ENCODE data around the gene COL1A2. TPM values are rescaled to one million over a fixed set of nuclear protein-coding genes. Genes with fewer than 3 reads are reported as not detected.

The COL1A2 gene
- total RNA-seq, 1 experiment from 2014 or later: 144 TPM

GRCh38 chr7:94366163-94366562, 28.5 kb upstream of the COL1A2 start:
- no peak for DNase-seq (ENCODE audit: low spot score)
- ChIA-PET POLR2A (ENCODE audit: low non-redundant PET) (interaction anchor here (0.6 kb wide), 1 partner anchor 1169 kb away, joined by 3 read pairs; no protein-coding TSS in a partner anchor), CTCF (no interaction called here)
- Histone ChIP-seq H3K9me3 (ENCODE audit: low read depth, low read length, poor library complexity, severe bottlenecking) (peaks cover 4% of the 10 kb centered on the region), H3K4me3 (ENCODE audit: low read depth, low read length, poor library complexity, severe bottlenecking) (no peak overlapping the region), H3K36me3 (ENCODE audit: insufficient read depth, low read length, poor library complexity, severe bottlenecking) (no peaks in the 10 kb centered on the region), H3K27me3 (replicated peaks; ENCODE audit: insufficient read depth, low read depth, low read length, poor library complexity) (no peaks in the 10 kb centered on the region), H3K4me1 (ENCODE audit: insufficient read depth, low read length, poor library complexity, severe bottlenecking) (peaks cover 38% of the 10 kb centered on the region), H3K27ac (ENCODE audit: low read depth, low read length, poor library complexity, severe bottlenecking) (no peak overlapping the region)
- TF ChIP-seq EZH2 (IDR thresholded peaks at IDR 0.05; ENCODE audit: borderline replicate concordance, low read depth, low read length, poor library complexity, severe bottlenecking) (no peak), CTCF (conservative IDR thresholded peaks at IDR 0.05; ENCODE audit: low read depth, low read length) (no peak)
- no TSS peak for BruUV-seq (replicated peaks)
- intact Hi-C loops (cut with micrococcal nuclease; ENCODE audit: unreplicated experiment): no loop called here

- intact Hi-C loops (cut with micrococcal nuclease; ENCODE audit: unreplicated experiment): no loop called here
- H3K27ac ChIP-seq (ENCODE audit: low read depth, low read length, poor library complexity, severe bottlenecking): peak overlapping the region; percentile 94
- no peaks in the 10 kb centered on the region for H3K27me3 ChIP-seq (replicated peaks; ENCODE audit: insufficient read depth, low read depth, low read length, poor library complexity)
- TF ChIP-seq EZH2 (IDR thresholded peaks at IDR 0.05; ENCODE audit: borderline replicate concordance, low read depth, low read length, poor library complexity, severe bottlenecking) (no peak), CTCF (conservative IDR thresholded peaks at IDR 0.05; ENCODE audit: low read depth, low read length) (no peak)
- ChIA-PET CTCF (no interaction called here), POLR2A (ENCODE audit: low non-redundant PET) (no interaction called here)
- BruUV-seq (replicated peaks): no TSS peak
- H3K4me1 ChIP-seq (ENCODE audit: insufficient read depth, low read length, poor library complexity, severe bottlenecking): peaks cover 38% of the 10 kb centered on the region
- H3K36me3 ChIP-seq (ENCODE audit: insufficient read depth, low read length, poor library complexity, severe bottlenecking): no peaks in the 10 kb centered on the region
- H3K4me3 ChIP-seq (ENCODE audit: low read depth, low read length, poor library complexity, severe bottlenecking): no peak overlapping the region
- no peak for DNase-seq (ENCODE audit: low spot score)
- peaks cover 4% of the 10 kb centered on the region for H3K9me3 ChIP-seq (ENCODE audit: low read depth, low read length, poor library complexity, severe bottlenecking)
These were observed 27.9 kb upstream of the COL1A2 start for GRCh38 chr7:94366832-94367231.

- TF ChIP-seq EZH2 (IDR thresholded peaks at IDR 0.05; ENCODE audit: borderline replicate concordance, low read depth, low read length, poor library complexity, severe bottlenecking) (no peak), CTCF (conservative IDR thresholded peaks at IDR 0.05; ENCODE audit: low read depth, low read length) (no peak)
- peak overlapping the region; percentile 15 for H3K4me3 ChIP-seq (ENCODE audit: low read depth, low read length, poor library complexity, severe bottlenecking)
- TSS peak; percentile 91 for BruUV-seq (replicated peaks)
- ChIA-PET POLR2A (ENCODE audit: low non-redundant PET) (interaction anchor here (0.7 kb wide), 1 partner anchor 67 kb away, joined by 4 read pairs; no protein-coding TSS in a partner anchor), CTCF (interaction anchor here (1.3 to 1.7 kb wide), 2 partner anchors 27 to 79 kb away, joined by 3 to 7 read pairs; no protein-coding TSS in a partner anchor)
- H3K27ac ChIP-seq (ENCODE audit: low read depth, low read length, poor library complexity, severe bottlenecking): peak overlapping the region; percentile 94
- H3K36me3 ChIP-seq (ENCODE audit: insufficient read depth, low read length, poor library complexity, severe bottlenecking): no peaks in the 10 kb centered on the region
- H3K4me1 ChIP-seq (ENCODE audit: insufficient read depth, low read length, poor library complexity, severe bottlenecking): peaks cover 38% of the 10 kb centered on the region
- peaks cover 4% of the 10 kb centered on the region for H3K9me3 ChIP-seq (ENCODE audit: low read depth, low read length, poor library complexity, severe bottlenecking)
- peak; percentile 38 for DNase-seq (ENCODE audit: low spot score)
- intact Hi-C loops (cut with micrococcal nuclease; ENCODE audit: unreplicated experiment): no loop called here
- H3K27me3 ChIP-seq (replicated peaks; ENCODE audit: insufficient read depth, low read depth, low read length, poor library complexity): no peaks in the 10 kb centered on the region
These were observed 26.7 kb upstream of the COL1A2 start for GRCh38 chr7:94367949-94368348.
